ENCODE data around the gene ADAM8. TPM values are rescaled to one million over a fixed set of nuclear protein-coding genes. Genes with fewer than 3 reads are reported as not detected.
A peak's percentile ranks its signal among the peaks of the same experiment; 100 is the strongest.

Gene ADAM8
- total and polyA plus RNA-seq, 10 of the 15 experiments (the other 5 are each of a cell fraction or from before 2014, with no cell fraction given), result 0.37 to 92.7 (median 21.7) TPM

- intact Hi-C loops (cut with micrococcal nuclease; ENCODE audit: unreplicated experiment) (loop anchor here (5.0 kb wide), 1 partner anchor 85 kb away; the partner anchor contains the start of gene MTG1), in situ Hi-C loops (cut with MboI) (loop anchor here (5.0 kb wide), 1 partner anchor 165 kb away; no protein-coding TSS in a partner anchor)
- no peak overlapping the region for H2AFZ ChIP-seq (ENCODE audit: control insufficient read depth, low read depth, low read length)
- peak overlapping the region; percentile 97 for H3K4me2 ChIP-seq (ENCODE audit: control insufficient read depth, insufficient read depth)
- no peak overlapping the region for H3K27ac ChIP-seq (ENCODE audit: control insufficient read depth, insufficient read depth)
- H3K36me3 ChIP-seq (ENCODE audit: control insufficient read depth in 2 of 2, insufficient read depth in 2 of 2, low read length in 1 of 2), result peaks cover 4 to 6% of the 10 kb centered on the region in 2 experiments; a peak in 3 of 4 replicates
- ATAC-seq, result no peak
- ChIA-PET POLR2A (interaction anchor here (0.9 kb wide), 1 partner anchor 28 kb away, joined by 3 read pairs; no protein-coding TSS in a partner anchor), SMC1A (ENCODE audit: uncharacterized antibody, unreplicated experiment) (interaction anchor here (0.7 to 1.7 kb wide), 3 partner anchors 28 to 46 kb away, joined by 4 to 7 read pairs (median 4); no protein-coding TSS in a partner anchor), CTCF (interaction anchor here (0.7 to 2.9 kb wide), 12 partner anchors 13 to 344 kb away, joined by 3 to 15 read pairs (median 3); partner anchors contain the start of gene ADAM8), RAD21 (ENCODE audit: unreplicated experiment) (no interaction called here)
- peaks cover 19% of the 10 kb centered on the region for H3K4me1 ChIP-seq (ENCODE audit: control insufficient read depth, insufficient read depth, low read length)
- BruUV-seq (replicated peaks), result no TSS peak
- no peaks in the 10 kb centered on the region for H3K27me3 ChIP-seq (replicated peaks in 1 of 2; ENCODE audit: control insufficient read depth in 2 of 2, insufficient read depth in 2 of 2, low read length in 1 of 2)
- no peaks in the 10 kb centered on the region; the same call in 1 of the 2 replicates for H4K20me1 ChIP-seq (ENCODE audit: control insufficient read depth, insufficient read depth)
- WGBS (ENCODE audit: insufficient coverage, insufficient replicate concordance, low lambda C conversion rate, missing lambda C conversion rate), result 90% methylated on average over 17 of the region's 17 CpGs
- no peak for DNase-seq (ENCODE audit: low read depth, low spot score)
- H3K9me3 ChIP-seq (replicated peaks; ENCODE audit: control insufficient read depth, insufficient read depth, low read length), result no peaks in the 10 kb centered on the region
- no peak for FAIRE-seq
- peaks cover 38% of the 10 kb centered on the region for H3K79me2 ChIP-seq (ENCODE audit: control insufficient read depth, insufficient read depth, low read length)
- TF ChIP-seq BCL11A (IDR thresholded peaks at IDR 0.05; ENCODE audit: low read depth, low read length), result no peak
- no peak for TF ChIP-seq POU2F2 (IDR thresholded peaks at IDR 0.05; ENCODE audit: borderline replicate concordance, low read depth, low read length)
- TF ChIP-seq STAT1 (conservative IDR thresholded peaks at IDR 0.05), result no peak
- H3K4me3 ChIP-seq, result no peak overlapping the region
- H3K9ac ChIP-seq (ENCODE audit: control insufficient read depth, insufficient read depth, low read length), result no peak overlapping the region
Measured at GRCh38 chr10:133306941-133307379, 30.3 kb upstream of the ADAM8 start.

- H3K27me3 ChIP-seq (replicated peaks in 1 of 2; ENCODE audit: control insufficient read depth in 2 of 2, insufficient read depth in 2 of 2, low read length in 1 of 2), result no peaks in the 10 kb centered on the region
- WGBS (ENCODE audit: insufficient coverage, insufficient replicate concordance, low lambda C conversion rate, missing lambda C conversion rate), result 63% methylated on average over 5 of the region's 5 CpGs
- no peak overlapping the region; the same call in 1 of the 2 replicates for H3K9ac ChIP-seq (ENCODE audit: control insufficient read depth, insufficient read depth, low read length)
- H3K4me3 ChIP-seq, result no peak overlapping the region
- intact Hi-C loops (cut with micrococcal nuclease; ENCODE audit: unreplicated experiment), result loop anchor here (5.0 kb wide), 1 partner anchor 86 kb away; the partner anchor contains the start of gene MTG1
- peaks cover 19% of the 10 kb centered on the region for H3K4me1 ChIP-seq (ENCODE audit: control insufficient read depth, insufficient read depth, low read length)
- RAD21 ChIA-PET (ENCODE audit: unreplicated experiment), result no interaction called here
- H3K27ac ChIP-seq (ENCODE audit: control insufficient read depth, insufficient read depth), result peak overlapping the region; percentile 38
- DNase-seq (ENCODE audit: low read depth, low spot score) (no peak), FAIRE-seq (no peak), ATAC-seq (no peak)
- no peak overlapping the region for H2AFZ ChIP-seq (ENCODE audit: control insufficient read depth, low read depth, low read length)
- in situ Hi-C loops (cut with MboI), result loop anchor here (5.0 kb wide), 1 partner anchor 164 kb away; no protein-coding TSS in a partner anchor
- H4K20me1 ChIP-seq (ENCODE audit: control insufficient read depth, insufficient read depth), result no peaks in the 10 kb centered on the region; the same call in 1 of the 2 replicates
- peaks cover 38% of the 10 kb centered on the region for H3K79me2 ChIP-seq (ENCODE audit: control insufficient read depth, insufficient read depth, low read length)
- no TSS peak for BruUV-seq (replicated peaks)
- SMC1A ChIA-PET (ENCODE audit: uncharacterized antibody, unreplicated experiment), result interaction anchor here (1.2 kb wide), 1 partner anchor 28 kb away, joined by 4 read pairs; no protein-coding TSS in a partner anchor
- CTCF ChIA-PET, result interaction anchor here (0.9 to 2.9 kb wide), 6 partner anchors 12 to 48 kb away, joined by 3 to 15 read pairs (median 12); partner anchors contain the start of gene ADAM8
- H3K4me2 ChIP-seq (ENCODE audit: control insufficient read depth, insufficient read depth), result peak overlapping the region; percentile 31
- POLR2A ChIA-PET, result interaction anchor here (1.0 kb wide), 1 partner anchor 28 kb away, joined by 3 read pairs; no protein-coding TSS in a partner anchor
- H3K9me3 ChIP-seq (replicated peaks; ENCODE audit: control insufficient read depth, insufficient read depth, low read length), result no peaks in the 10 kb centered on the region
- H3K36me3 ChIP-seq (ENCODE audit: control insufficient read depth in 2 of 2, insufficient read depth in 2 of 2, low read length in 1 of 2), result peaks cover 6 to 7% of the 10 kb centered on the region in 2 experiments; a peak in 3 of 4 replicates
- no peak for TF ChIP-seq RB1 (IDR thresholded peaks at IDR 0.05; ENCODE audit: borderline replicate concordance)
- TF ChIP-seq PAX5 (IDR thresholded peaks at IDR 0.05; ENCODE audit: borderline replicate concordance, low read depth, low read length), result no peak
- TF ChIP-seq ZBTB11 (CRISPR knock-in tag; IDR thresholded peaks at IDR 0.05), result no peak
- TF ChIP-seq SKIL (IDR thresholded peaks at IDR 0.05; ENCODE audit: low read depth, poor library complexity, severe bottlenecking), result no peak
- TF ChIP-seq MEF2A (IDR thresholded peaks at IDR 0.05; ENCODE audit: insufficient read depth, low read depth, low read length), result no peak
- no peak for TF ChIP-seq FOS (IDR thresholded peaks at IDR 0.05; ENCODE audit: borderline replicate concordance, extremely low read depth, insufficient read length)
- no peak for TF ChIP-seq TCF12 (IDR thresholded peaks at IDR 0.05; ENCODE audit: low read depth, low read length)
- no peak for TF ChIP-seq ZNF384 (IDR thresholded peaks at IDR 0.05; ENCODE audit: borderline replicate concordance, low read depth, low read length)
Measured at GRCh38 chr10:133306097-133306476, 29.4 kb upstream of the ADAM8 start.
